ENCODE measurements around the gene PLD3.
A peak's percentile ranks its signal among the peaks of the same experiment; 100 is the strongest.
"Not testable (repeated sequence)": the region's sequence is repeated elsewhere in the genome, so short reads cannot be mapped to it uniquely, and the experiment has no call there.

PLD3 gene

DNA sequence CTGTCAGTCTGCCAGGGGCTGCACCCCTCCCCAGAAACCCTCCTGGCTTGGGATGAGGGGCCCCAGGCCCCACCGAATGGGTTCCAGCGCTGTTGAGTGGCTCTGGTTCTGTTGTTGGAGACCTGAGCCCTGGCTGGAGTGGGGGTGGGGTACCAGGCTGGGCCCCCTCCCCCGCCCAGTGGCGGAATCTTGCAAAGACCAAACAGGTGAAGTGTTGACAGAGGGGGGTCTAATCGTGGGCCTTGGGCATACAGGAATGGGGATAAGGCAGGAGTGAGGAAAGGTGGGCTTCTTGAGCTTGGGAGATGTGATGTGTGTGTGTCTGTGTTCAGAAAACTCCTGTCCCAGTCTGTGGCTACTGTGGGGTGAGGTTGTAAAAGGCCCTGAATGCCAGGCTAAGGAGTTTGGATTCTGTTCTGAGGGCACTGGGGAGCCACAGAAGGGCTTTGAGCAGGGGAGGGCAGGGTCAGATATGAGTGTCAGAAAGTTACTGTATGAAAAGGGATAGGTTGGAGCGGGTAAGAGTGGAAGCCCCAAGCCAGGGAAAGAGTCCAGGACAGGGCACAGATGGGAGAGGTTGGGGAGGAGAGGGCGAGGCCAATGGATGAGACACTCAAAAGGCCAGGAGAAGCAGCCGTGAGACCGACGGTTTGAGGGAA is 41.7 kb downstream of the PLD3 start, which contains the start of gene HIPK4:
Gene HIPK4 (minus strand): TSS at position 98 of the 659 bp plus-strand sequence. CDS start 279 bp downstream, outside the sequence.
- no peak for DNase-seq

DNA sequence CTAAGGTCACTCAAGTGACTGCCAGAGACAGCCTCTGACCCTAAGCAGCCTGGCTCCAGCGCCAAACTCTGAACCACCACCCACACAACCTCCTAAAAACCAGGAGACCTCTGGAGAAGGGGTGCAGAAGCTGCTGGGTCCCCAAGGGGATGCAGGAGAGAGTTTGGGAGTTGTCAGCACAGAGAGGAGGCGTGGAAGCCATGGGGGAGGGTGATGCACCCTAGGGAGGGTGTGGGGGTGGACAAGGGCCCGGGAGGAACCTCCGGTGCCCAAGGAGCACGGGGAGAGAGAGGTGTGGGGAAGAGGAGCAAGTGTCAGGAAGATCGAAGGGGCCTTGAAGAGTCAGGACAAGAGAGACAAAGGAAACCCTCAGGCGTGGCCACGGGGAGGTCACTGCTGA is 43.6 kb downstream of the PLD3 start:
- no peak for DNase-seq

DNA sequence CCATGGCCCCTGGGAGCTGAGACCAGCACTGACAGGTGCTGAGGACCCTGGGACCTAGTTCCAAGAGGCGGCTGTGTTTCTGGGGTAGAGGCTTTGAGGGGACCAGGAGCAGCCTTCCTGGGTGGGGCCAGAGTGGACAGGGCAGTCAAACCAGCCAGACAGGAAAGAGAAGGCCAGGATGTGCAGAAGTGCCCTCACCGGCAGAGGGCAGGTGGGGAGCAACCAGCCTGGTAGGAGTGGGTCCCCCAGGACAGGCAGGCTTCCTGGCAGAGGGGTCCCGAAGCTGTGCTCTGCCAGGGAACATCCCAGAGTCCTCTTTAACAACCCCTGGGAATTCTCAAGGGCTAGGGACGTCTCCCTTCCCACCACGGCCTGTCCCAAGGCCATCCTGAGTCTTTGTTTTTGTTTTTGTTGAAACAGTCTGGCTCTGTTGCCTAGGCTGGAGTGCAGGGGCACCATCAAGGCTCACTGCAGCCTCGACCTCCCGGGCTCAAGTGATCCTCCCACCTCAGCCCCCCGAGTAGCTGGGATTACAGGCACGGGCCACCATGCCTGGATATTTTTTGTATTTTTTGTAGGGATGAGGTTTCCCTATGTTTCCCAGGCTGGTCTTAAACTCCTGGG is 44.5 kb downstream of the PLD3 start:
- DNase-seq, result no peak

DNA sequence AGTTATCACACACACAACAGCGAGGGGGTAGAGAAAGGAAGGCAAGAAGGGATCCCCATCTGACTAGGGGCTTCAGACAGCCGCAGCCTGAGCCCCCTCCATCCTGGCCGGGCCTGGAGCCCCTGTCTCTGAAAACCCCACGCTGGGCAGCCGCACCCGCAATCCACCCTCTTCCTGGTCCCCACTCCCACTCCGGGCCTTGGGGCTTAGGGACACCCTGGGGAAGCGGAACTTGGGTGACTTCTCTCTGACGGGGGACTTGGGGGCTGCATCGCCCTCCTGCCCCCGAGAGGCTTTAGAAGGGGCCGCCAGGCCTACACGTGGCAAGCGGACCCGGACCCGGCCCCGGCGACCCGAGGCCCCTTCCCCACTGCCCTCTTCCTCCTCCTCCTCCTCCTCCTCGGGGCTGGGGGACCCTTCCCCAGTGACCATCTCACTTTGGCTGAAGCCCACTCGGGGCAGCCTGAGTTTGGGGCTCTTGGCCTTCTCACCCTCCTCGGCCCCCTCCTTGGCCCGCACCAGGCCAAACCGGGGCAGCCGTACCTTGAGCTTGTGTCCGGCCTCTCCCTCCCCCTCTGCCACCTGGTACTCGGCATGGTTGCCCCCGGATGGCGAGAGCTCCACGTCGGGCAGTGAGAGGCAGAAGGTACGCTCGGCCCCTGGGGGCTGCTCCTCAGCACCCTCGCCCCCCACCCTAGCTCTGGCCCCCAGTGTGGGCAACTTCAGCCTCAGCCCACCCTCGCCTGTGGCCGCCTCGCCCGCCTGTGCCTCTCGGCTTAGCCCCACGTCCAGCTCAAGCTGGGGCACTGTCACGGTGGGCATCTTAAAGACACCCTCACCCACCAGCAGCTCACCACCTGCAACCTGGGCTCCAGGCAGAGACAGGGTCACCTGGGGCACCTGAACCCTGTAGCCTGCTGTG is 45.7 kb downstream of the PLD3 start:
- DNase-seq, result no peak

DNA sequence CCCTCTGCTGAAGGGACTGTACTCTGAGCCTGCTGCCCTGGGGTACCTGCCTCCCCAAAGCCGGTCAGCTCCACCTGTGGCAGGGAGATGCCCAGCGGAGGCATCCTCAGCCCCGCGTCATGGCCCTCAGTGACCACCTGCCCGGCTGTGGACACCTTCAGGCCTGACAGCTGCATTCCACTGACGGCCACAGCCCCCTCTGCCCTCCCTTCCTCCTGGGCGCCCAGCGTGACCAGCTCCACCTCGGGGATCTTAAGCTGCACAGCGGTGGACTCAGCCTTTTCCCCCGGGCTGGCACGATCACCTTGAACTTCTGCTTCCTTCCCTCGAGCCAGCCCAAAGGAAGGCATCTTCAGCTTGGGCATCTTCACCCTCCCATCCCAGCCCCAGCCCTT is 46.3 kb downstream of the PLD3 start:
- no peak for DNase-seq

DNA sequence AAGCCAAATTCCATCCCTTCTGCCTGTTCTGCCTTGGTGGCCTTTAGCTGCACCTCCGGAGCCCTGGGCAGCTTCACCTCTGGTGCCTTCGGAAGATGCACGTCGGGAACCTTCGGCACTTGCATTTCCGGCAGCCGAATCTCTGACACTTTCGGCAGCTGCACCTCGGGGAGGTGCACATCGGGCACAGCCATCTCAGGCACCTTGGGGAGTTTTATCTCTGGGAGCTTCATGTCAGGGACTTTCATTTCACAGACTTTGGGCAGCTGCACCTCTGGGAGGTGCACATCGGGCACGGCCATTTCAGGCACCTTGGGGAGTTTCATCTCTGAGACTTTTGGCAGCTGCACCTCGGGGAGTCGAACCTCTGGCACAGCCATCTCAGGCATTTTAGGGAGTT is 47.5 kb downstream of the PLD3 start:
- DNase-seq, result no peak

DNA sequence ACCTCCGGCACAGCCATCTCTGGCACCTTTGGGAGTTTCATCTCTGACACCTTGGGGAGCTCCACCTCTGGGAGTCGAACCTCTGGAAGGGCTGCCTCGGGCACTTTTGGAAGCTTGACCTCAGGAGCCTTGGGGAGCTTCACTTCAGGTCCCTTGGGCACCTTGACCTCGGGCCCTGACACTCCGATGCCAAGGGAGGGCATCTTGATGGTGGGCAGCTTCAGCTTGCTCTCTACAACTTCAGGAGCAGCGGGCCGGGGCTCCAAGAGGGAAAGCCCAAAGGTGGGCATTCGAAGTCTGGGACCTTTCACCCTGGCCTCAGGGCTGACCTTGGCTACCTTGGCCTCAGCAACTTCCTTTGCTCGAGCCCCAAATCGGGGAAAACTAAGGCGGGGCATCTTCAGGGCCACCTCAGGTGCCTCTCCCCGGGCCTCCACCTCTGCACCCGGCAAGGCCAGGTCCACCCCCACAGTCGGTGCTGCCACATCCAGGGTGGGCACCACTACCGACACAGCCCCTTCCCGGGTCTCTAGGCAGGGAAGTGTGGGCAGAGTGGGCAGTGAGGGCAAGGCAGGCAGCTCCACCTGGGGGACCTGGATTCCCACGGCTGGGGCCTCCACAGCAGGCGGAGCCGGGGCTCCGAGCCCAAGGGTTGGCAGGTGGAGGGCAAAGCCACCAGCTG is 48.5 kb downstream of the PLD3 start:
- DNase-seq, result no peak

DNA sequence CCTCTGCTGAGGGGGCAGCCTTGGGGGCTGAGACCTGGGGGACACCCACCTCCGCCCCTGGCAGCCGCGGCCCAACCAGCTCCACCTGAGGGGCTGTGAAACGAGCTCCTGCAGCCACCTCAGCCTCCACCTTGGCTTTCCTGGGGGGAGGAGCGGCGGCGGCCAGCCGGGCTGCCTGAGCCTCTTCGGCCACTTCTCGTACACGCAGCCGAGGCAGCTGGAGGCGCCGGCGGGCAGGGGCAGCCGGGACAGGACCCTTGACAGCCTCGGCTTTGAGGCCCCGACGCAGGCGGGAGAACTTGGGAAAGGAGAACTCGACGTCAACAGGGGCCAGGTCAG is 49.0 kb downstream of the PLD3 start:
- DNase-seq, result no peak

DNA sequence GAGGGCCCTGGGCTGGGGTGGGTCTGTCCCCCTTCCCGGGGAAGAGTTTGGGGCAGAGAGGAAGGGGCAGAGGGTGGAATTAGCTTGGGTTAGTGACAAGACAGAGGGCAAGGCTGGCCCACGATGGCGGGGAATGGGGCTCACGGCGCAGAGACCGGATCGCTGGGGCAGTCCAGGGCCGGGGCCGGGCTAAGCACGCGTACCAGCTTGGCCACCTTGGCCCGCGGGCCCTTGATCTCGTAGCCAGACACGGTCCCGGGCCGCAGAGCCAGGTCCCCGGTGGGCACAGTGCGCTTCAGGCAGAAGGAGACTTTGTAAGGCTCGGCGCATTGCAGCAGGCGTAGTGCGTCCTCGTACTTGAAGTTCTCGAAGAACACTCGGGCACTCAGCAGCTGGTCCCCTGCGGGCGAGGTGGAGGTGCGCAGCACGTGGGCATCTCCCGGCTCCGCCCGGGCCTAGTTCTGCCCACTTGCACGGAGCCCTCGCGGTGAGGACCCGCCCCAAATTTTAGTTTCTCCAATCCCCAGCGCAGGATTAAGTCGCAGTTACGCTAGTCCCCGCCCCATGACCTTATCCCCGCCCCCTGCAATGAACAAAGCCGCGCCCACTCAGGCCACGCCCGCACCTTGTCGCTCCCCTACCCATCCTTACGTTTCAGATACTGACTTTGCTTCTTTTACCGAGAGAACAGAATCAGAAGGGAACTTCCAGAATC is 50.1 kb downstream of the PLD3 start:
- DNase-seq, result peak; percentile 75

DNA sequence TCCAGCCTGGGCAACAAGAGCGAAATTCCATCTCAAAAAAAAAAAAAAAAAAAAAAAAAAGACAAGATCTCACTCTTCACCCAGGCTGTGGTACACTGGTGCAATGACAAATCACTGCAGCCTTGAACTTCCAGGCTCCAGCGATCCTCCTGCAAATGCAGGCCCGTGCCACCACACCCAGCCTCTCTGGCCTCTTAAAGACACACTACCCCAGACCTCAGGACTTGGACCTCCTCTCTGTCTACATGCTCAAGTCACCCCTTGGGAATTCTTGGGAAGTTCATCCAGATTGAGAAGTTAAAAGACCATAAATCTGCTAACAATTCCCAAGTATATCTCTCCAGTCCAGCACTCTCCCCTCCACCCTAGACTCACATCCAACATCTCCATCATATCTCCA is 52.1 kb downstream of the PLD3 start:
- DNase-seq, result no peak

DNA sequence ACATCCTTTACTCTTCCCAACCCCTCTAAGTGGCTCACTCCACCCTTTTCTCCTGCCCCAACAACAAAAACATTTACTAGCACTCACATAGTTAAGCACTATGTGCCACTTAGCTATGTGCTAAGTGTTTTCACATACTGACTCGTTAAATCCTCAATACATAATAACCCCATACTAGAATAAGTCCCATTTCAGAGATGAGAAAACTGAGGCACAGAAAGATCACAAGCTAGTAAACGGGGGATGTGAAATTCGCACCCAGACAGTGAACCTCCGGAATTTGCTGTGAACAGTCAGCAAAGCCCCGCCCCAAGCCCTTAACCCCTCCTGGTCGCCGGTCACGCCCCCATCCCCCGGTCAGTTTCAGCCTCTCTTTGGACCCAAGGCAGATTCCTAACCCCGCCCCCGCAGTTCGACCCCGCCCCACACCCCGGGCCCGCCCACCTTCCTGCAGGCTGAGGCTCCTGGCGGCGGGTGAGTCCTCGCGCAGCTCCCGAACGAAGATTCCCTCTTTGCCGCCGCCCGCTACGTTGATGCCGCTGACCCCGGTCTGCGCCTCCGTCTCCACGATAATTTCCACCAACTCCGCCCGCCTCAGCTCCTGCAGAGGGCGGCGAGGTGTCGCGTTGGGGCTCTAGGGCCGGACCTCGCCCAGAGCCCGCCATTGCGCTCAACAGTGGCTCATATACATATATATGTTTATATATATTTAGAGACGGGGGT is 54.9 kb downstream of the PLD3 start:
- DNase-seq, result peak; percentile 90

DNA sequence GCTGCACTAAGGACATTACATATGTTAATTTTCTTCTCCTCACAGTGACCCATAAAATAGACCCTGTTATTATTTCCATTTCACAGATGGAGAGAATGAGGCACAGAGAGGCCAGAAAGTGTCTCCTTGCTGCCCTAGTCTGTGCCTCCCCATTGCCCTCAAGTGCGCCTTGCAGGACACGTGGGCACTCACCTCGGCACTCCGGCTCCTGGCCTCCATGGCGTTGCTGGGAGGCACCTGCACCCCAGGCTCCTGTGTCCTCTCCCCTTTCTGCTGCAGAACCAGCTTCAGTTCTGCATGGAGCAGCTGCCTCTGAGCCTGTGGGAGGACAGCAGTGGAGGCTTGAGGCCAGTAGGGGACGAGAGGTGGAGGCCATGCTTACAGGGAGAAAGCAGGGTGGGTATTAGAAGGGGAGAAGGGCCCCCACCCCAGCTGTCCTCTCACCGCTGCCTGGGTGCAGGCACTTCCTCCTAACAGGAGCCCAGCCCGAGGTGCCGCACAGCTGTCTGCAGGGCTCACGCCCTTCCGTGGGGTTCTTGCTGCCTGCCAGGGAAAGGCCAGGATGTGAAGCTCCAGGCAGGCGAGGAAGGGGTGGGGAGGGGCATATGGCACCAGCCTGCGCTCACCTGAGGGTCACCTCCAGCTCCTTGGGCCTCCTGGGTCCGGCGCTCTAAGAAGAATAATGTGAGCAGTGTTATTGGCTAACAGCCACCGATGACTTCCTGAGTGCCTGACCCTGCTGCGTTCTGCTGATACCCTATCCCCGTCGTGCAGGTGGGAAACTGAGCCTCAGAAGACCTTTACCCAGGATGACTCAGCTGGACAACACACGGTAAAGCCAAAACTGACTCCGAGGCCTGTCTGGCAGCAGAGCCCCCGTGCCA is 59.5 kb downstream of the PLD3 start:
- no peak for DNase-seq

DNA sequence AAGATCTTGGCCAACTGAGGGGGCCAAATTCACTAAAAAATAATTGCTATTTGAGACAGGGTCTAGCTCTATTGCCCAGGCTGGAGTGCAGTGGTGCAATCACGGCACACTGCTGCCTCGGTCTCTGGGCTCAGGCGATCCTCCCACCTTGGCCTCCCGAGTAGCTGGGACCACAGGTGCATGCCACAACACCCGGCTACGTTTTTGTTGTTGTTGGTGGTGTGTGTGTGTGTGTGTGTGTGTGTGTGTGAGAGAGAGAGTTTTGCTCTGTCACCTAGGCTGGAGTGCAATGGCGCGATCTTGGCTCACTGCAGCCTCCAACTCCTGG is 60.1 kb downstream of the PLD3 start:
- not testable (repeated sequence) for DNase-seq

DNA sequence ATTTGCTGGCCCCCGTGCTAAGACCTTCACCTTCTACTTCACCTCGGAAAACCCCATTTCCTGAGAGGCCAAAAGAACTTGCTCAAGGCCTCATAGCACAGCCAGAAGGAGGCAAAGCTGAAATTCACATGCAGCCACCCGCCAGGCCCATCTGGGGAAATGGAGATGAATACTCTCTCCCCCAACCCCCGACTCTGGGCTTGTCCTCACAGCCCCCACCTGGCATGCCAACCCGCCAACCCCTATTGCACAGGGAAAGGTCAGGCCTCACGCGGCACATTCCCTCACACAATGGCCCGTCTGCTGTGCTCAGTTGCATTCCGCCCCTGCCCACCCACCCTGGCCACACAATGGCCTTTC is 61.5 kb downstream of the PLD3 start:
- no peak for DNase-seq

DNA sequence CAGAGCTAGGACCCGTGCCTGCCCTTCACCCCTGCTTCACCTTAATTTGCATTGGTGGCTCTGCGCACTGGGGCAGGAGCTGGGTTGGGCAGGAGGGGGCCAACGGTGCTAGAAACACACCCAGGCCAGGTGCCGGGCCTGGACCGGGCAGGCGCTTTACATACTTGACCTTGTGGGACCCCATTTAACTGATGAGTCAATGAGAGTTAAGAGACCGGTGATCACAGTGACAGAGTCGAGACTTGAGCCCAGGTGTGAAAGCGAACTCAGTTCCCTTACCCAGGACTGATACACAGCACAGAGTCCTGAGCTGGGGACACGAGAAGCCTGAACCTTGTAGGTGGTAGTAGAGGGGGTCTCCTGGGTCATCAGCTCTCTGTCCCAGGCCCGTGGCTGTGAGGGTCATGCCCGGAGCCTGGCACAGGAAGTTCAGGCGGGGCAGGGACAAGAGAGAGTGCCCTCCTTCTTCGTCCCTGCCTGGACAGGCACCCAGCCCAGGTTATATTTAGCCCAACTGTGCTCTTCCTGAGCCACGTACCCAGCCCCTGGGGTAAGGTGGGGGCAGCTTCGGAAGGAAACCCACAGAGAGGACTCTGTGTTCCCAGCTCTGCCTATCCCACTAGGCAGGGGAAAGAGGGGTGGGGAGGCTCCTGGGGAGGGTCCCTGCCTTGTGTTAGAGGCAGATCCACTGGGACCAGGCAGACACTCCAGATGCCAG is 62.8 kb downstream of the PLD3 start:
- no peak for DNase-seq

DNA sequence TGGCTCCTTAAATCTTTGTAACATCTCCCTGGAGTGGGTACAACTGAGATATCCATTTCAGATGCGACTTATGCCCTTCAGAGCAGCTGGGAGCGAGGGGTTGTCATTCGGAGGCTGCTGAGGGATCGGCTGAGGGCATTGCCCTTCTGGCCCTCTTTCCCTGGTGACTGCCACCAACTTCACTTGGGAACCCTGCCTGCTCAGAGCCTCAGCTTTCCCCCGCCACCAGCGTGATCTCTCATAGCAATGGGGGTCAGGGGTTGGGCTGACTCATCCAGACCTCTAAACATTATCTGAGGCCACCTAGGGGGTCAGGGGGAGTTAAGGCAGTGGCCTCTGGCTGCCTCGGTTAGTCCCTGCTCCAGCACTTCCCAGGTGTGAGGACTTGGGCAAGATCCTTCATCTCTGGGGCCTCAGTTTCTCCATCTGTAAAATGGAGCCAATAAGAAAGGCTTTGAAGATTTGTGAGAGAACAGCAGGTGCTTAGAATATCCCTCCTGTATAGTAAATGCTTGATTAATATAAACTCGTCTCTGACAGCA is 63.5 kb downstream of the PLD3 start:
- DNase-seq, result no peak

DNA sequence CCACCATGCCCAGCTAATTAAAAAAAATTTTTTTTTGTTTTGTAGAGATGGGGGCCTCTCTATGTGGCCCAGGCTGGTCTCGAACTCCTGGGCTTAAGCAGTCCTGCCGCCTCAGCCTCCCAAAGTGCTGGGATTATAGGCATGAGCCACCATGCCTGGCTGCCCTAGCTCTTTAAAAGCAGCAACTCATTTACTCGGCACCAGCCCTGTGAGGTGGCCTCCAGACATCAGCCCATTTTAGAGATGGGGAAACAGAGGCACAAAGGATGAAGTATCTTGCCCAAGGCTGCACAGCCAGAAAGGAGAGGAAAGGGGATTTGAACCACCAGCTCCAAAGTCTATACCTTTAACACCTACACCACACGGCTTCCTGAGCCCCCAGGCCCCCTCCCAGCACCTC is 64.4 kb downstream of the PLD3 start:
- DNase-seq, result no peak

DNA sequence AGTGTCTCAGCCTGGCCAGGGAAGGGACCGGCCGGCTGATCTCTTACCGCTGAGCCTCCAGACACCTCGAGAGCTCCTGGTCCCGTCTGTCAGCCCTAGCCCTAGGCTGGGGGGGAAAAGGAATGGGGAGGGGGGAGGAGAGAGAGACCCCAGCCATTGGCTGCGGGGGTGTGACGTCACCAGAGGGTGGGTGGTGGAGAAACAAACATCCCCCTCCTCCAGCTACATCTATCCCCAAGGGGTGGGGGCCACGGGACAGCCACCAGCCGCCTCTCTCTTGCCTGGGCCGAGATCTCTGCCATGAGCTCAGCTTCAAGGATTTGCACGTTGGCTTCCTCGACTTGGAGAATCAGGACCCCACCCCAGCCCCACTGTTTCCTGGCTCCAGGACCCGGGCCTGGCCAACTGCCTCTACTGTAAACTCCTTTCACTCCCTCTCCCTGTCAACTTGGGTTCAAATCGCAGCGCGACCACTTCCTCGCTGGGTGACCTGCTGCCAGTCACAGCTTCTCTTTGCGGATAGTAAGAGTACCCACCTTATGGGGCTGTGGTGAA is 64.9 kb downstream of the PLD3 start, which contains the start of gene PRX:
Gene PRX (minus strand): TSS at position 88 of the 555 bp plus-strand sequence. CDS start 5,446 bp downstream, outside the sequence.
- DNase-seq, result no peak
